Mesodermal cell (in vitro differentiated cells): ENCODE results near the gene SYNE2.

Experiments
- H3K27ac ChIP-seq: 2 replicates; pipeline ENCODE4 v1.7.0; 2013; ENCODE audit warnings: mild to moderate bottlenecking, low read depth, low read length, moderate library complexity; ENCODE audit not compliant: severe bottlenecking
- H3K36me3 ChIP-seq: 2 replicates; pipeline ENCODE4 v1.7.1; 2013; ENCODE audit warnings: mild to moderate bottlenecking, low read length, moderate library complexity; ENCODE audit not compliant: control insufficient read depth, insufficient read depth
- H3K4me1 ChIP-seq: one replicate; pipeline ENCODE4 v1.7.1; 2013; ENCODE audit warnings: mild to moderate bottlenecking, low read length; ENCODE audit not compliant: insufficient read depth, control insufficient read depth, poor library complexity, severe bottlenecking
- H3K4me3 ChIP-seq: 2 replicates; pipeline ENCODE4 v1.7.0; 2013; ENCODE audit warnings: low read length, control low read depth, mild to moderate bottlenecking; ENCODE audit not compliant: insufficient read depth, poor library complexity, severe bottlenecking; ENCODE audit errors: extremely low read depth
- H3K9me3 ChIP-seq: 2 replicates; pipeline ENCODE4 v1.7.1; 2013; ENCODE audit warnings: mild to moderate bottlenecking, low read length, moderate library complexity; ENCODE audit not compliant: control insufficient read depth
- WGBS, 2 experiments: methylation state at CpG; one replicate each; pipeline ENCODE4 v1.1.5; 2013; ENCODE audit warnings: missing lambda C conversion rate in 2 of 2; ENCODE audit not compliant: insufficient coverage in 2 of 2; 5-methylcytosine and 5-hydroxymethylcytosine counted together

The SYNE2 gene

GRCh38 chr14:64227856-64228255, 375.1 kb downstream of the SYNE2 start:
- H3K27ac ChIP-seq, result no peak overlapping the region
- H3K4me1 ChIP-seq, result peaks cover 2% of the 10 kb centered on the region
- H3K9me3 ChIP-seq, result no peaks in the 10 kb centered on the region
- peaks cover 8% of the 10 kb centered on the region for H3K36me3 ChIP-seq
- no peak overlapping the region for H3K4me3 ChIP-seq
- WGBS, 2 experiments, result no CpG with 5 or more reads among the region's 1 CpG

DNA sequence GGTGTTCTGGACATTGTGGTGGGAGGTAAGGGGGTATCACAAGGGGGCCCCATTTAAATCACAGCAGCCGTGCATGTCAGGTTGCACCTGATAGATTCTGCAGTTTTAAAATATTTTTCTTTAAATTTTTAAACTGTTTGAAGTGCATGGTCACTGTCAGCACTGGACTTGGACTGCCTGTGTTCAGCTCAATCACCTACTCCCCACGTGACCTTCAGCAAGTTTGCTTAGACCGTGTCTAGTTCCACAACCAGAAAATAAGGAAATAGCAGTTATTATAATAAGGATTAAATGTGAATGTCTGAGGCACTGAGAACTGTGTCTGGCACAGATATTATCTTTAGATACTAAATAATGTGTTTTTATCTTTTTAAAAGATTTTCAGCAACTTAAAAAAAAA, 376.7 kb downstream of the SYNE2 start:
- Histone ChIP-seq H3K9me3 (no peaks in the 10 kb centered on the region), H3K4me3 (no peak overlapping the region), H3K36me3 (peaks cover 3% of the 10 kb centered on the region), H3K4me1 (peaks cover 2% of the 10 kb centered on the region), H3K27ac (no peak overlapping the region)
- no CpG with 5 or more reads among the region's 3 CpGs for WGBS, 2 experiments

GRCh38 chr14:64232095-64232838, 379.5 kb downstream of the SYNE2 start:
- H3K4me1 ChIP-seq, result peaks cover 2% of the 10 kb centered on the region
- peaks cover 3% of the 10 kb centered on the region for H3K36me3 ChIP-seq
- H3K4me3 ChIP-seq, result no peak overlapping the region
- H3K27ac ChIP-seq, result no peak overlapping the region
- no peaks in the 10 kb centered on the region for H3K9me3 ChIP-seq
- 95 to 100% methylated on average over 5 of the region's 9 CpGs for WGBS, 2 experiments

DNA sequence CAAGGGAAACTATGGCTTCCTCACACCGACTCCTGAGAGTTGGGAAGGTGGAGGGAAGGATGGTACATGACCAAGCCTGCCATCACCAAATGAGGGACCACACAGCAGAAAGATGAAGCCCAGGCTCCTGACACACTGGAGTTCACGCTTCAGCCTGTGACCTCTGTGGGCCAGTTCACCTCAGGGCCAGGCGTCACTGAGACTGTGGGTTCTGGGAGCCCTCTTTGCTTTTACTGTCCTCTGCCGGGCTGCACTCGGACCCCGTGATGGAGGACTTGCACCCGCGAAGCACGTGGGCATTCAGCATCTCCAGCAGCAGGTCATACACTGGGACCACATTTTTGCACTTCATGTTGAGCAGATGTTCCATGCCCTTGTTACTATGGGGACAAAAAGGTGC, 380.1 kb downstream of the SYNE2 start:
- no peak overlapping the region for H3K4me3 ChIP-seq
- 96% methylated on average over 8 to 9 of the region's 9 CpGs for WGBS, 2 experiments
- peaks cover 3% of the 10 kb centered on the region for H3K36me3 ChIP-seq
- peaks cover 2% of the 10 kb centered on the region for H3K4me1 ChIP-seq
- H3K27ac ChIP-seq, result no peak overlapping the region
- no peaks in the 10 kb centered on the region for H3K9me3 ChIP-seq

- Histone ChIP-seq H3K36me3 (no peaks in the 10 kb centered on the region), H3K9me3 (no peaks in the 10 kb centered on the region), H3K4me1 (peaks cover 2% of the 10 kb centered on the region), H3K4me3 (no peak overlapping the region), H3K27ac (no peak overlapping the region)
- WGBS, 2 experiments, result 89 to 100% methylated on average over 4 of the region's 4 CpGs
These were observed 380.9 kb downstream of the SYNE2 start for GRCh38 chr14:64233531-64234190.

DNA sequence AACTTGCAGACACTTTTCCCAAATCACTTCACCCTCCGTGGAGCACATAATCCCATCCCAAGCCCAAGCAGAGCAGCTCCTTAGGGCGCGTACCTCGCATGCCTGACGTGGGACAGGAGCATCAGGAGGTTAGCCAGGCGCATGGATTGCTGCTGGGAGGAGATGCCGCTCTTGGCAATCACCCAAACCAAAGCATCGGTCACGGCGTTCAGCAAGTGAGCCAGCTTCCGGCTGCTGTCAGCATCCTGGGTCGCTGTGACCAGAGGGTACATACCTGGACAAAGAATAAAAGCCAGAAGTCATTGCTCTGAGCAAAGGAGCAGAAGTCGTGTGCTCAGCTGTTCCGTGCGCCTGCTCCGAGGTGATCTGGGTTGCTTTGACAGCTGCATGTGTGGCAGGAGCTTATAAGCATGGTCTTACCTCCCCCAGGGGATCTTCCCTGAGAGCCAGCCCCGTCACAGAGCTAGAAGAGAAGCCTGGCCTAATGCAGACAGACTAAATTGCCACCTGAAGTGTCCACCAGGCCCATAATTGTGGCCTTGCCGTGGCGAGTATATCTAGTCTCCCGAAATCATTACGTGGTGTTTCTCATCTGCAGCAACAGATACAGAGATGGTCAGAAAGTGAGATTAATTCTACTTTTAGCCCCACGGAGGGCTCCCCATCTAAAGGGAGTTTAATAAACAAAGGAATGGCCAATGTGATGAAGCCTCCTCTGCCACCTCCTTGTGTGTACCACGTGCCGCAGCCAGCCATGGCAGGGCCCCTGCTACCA, 382.3 kb downstream of the SYNE2 start:
- 91 to 95% methylated on average over 23 to 24 of the region's 24 CpGs for WGBS, 2 experiments
- Histone ChIP-seq H3K9me3 (no peaks in the 10 kb centered on the region), H3K27ac (no peak overlapping the region), H3K4me3 (no peak overlapping the region), H3K36me3 (no peaks in the 10 kb centered on the region), H3K4me1 (peaks cover 2% of the 10 kb centered on the region)

- 80 to 96% methylated on average over 12 of the region's 13 CpGs for WGBS, 2 experiments
- Histone ChIP-seq H3K36me3 (no peaks in the 10 kb centered on the region), H3K4me3 (no peak overlapping the region), H3K27ac (no peak overlapping the region), H3K9me3 (no peaks in the 10 kb centered on the region), H3K4me1 (peaks cover 2% of the 10 kb centered on the region)
These were observed 383.1 kb downstream of the SYNE2 start for GRCh38 chr14:64235652-64236640.

GRCh38 chr14:64238049-64238448, 385.2 kb downstream of the SYNE2 start:
- H3K36me3 ChIP-seq, result no peaks in the 10 kb centered on the region
- no peaks in the 10 kb centered on the region for H3K9me3 ChIP-seq
- no peak overlapping the region for H3K4me3 ChIP-seq
- no peaks in the 10 kb centered on the region for H3K4me1 ChIP-seq
- no peak overlapping the region for H3K27ac ChIP-seq
- 78 to 79% methylated on average over 4 to 5 of the region's 6 CpGs for WGBS, 2 experiments

DNA sequence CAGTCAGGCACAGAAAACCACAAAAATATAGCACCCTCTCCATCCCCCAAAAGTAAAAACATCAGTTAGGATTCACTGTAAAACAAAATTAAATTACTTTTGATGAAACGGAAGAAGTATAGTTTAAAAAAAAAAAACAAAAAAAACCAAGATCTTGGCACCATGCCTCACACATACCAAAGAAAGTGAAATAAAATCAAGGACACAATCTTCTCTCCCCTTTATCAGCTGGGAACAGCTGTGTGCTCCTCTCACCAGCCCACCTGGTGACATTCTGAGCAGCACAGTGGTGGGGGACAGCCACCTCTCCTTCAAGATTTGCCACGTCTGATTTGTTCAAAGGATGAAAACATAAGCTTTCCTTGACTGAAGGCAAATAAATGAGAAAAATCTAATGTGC, 385.8 kb downstream of the SYNE2 start:
- WGBS, 2 experiments, result no CpG with 5 or more reads among the region's 2 CpGs
- Histone ChIP-seq H3K27ac (no peak overlapping the region), H3K4me1 (no peaks in the 10 kb centered on the region), H3K4me3 (no peak overlapping the region), H3K36me3 (no peaks in the 10 kb centered on the region), H3K9me3 (no peaks in the 10 kb centered on the region)

GRCh38 chr14:64244279-64244678, 391.5 kb downstream of the SYNE2 start:
- H3K9me3 ChIP-seq, result no peaks in the 10 kb centered on the region
- no peaks in the 10 kb centered on the region for H3K36me3 ChIP-seq
- WGBS, 2 experiments, result 87 to 96% methylated on average over 3 of the region's 4 CpGs
- H3K4me3 ChIP-seq, result no peak overlapping the region
- H3K27ac ChIP-seq, result no peak overlapping the region
- H3K4me1 ChIP-seq, result no peaks in the 10 kb centered on the region
